ENCODE data around the gene GSTO2. TPM values are rescaled to one million over a fixed set of nuclear protein-coding genes. Genes with fewer than 3 reads are reported as not detected.
A peak's percentile ranks its signal among the peaks of the same experiment; 100 is the strongest.

GSTO2 gene
- total RNA-seq, 1 experiment from 2014 or later, result 31.4 TPM

DNA sequence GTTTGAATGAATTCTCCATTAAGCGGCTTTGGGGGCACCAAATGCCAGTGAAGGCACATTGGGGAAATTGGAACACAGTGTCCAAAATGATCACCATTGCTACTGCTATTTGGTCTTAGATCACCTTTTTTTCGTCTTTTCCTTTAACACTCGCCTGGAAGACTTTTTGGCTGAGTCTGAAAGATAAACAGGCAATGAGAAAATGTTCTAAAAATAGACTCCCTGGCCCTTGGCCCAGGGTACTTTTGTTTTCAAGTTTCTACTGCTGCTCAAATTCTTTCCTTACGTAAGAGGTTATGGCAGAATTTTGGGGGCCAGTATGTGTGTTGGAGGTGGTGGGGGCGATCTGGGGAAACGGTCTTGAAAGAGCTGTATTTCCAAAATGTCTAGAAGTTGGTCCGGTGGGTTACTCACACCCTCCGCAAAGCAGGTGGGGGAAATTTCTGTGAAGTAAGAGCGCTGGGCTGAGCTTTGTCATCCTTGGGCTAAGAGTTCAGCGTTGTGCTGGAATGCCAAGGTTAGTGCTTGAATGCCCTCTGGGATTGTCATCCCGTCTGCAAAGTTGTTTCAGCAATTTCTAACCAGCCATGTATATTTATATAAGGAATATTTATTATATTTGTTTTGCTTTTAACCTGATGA, 70.6 kb downstream of the GSTO2 start:
- DNase-seq (ENCODE audit: low spot score), result peak; percentile 10

DNA sequence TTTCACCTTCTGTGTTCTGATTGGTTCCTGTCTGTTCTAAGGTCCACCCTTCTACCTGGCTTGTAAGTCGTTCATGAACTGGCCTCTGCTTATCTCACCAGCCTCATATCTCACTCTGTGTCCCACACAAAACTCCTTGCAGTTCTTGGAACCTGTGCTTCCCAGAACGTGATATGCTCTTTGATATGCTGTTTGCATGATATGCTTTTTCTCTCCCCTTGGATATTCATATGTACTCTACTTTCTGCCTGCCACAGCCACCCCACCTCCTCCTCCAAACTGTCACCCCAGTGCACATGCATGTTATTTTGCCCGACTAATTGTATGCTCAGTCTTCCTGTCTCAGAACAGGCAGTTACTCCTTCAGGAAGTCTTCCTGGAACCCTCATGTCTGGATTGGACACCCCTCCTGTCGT, 71.1 kb downstream of the GSTO2 start:
- peak; percentile 37 for DNase-seq (ENCODE audit: low spot score)

DNA sequence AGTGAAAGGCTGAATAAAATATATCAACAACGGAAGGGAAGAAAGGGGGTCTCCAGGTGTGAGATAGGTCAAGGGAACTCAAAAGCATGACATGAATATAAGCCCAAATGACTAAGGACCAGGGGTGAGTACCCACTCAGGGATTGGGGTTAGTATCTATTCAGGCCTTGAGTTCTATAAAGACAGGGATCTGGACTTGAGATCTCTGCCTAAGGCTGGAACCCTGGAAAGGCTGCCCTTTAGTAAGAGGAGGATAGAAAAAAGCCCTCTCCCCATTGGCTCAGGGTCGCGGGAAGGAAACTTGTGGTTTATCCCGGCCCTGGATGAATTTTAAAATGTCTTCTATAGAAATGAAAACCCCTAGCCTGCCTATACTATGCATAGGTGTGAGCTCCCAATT, 71.7 kb downstream of the GSTO2 start:
- DNase-seq (ENCODE audit: low spot score), result no peak

DNA sequence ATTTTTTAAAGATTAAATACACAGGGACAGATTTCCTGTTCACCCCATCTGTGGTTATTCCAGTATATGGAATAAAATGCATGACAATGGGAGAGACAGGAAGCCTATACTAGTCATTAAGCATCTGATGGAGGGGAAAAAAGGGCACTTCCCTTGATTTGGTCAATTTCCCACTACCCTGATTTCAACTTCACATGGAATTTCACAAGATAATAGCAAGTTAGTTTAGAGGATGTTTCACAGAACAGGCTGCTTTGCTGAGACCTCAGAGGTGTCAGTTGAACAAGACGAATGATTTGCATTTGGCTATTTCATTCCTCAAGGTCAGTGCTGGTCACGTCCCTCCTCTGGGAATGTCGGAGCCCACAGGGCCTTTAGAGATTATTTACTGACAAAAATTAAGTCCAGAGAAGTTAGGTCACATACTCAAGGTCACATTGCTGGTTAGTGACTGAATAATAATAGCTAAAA, 74.0 kb downstream of the GSTO2 start:
- DNase-seq (ENCODE audit: low spot score), result no peak

DNA sequence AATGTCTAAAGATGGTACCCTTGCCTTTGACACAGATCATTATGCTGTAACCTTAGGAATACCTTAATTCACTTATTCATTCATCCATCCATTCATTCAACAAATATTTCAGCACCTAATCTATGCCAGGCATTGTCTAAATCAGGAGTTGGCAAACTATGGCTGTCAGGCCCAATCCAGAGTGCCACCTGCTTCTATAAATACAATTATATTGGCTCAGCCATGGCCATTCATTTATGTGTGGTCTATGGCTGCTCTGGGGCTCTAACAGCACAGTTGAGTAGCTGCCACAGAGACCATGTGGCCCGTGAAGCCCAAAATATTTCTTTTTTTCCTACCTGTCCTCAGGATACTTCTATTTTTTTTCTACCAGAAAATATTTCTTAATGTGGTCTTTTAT, 75.2 kb downstream of the GSTO2 start:
- DNase-seq (ENCODE audit: low spot score), result no peak

DNA sequence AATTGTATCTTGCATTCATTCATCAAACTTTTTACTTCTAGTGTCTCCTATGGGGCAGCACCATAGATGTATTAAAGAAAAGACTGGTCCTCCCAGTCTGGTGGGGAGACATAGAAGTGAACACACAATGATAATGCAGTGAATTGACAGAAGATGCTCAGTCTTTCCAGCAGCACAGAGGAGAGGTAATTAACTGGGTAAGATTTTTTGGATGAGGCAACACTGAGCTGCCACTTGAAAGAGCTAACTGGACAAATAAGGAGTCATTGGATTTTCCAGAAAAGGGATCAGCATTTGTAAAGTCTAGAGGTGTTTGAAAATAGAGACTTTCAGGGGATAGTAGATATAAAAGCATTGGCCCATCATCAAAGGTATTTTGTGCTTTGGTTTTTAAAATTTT, 76.5 kb downstream of the GSTO2 start:
- no peak for DNase-seq (ENCODE audit: low spot score)

DNA sequence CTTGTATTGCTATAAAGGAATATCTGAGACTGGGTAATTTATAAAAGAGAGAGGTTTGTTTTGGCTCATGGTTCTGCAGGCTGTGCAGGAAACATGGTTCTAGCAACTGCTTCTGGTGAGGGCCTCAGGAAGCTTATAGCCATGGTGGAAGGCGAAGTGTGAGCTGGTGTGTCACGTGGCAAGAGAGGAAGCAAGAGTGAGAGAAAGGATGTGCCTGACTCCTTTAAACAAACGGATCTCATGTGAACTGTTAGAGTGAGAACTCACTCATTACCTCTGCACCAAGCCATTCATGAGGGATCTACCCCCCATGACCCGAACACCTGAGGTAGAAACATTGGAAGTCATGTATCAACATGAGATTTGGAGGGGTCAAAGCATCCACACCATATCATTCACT, 77.0 kb downstream of the GSTO2 start:
- DNase-seq (ENCODE audit: low spot score), result no peak

DNA sequence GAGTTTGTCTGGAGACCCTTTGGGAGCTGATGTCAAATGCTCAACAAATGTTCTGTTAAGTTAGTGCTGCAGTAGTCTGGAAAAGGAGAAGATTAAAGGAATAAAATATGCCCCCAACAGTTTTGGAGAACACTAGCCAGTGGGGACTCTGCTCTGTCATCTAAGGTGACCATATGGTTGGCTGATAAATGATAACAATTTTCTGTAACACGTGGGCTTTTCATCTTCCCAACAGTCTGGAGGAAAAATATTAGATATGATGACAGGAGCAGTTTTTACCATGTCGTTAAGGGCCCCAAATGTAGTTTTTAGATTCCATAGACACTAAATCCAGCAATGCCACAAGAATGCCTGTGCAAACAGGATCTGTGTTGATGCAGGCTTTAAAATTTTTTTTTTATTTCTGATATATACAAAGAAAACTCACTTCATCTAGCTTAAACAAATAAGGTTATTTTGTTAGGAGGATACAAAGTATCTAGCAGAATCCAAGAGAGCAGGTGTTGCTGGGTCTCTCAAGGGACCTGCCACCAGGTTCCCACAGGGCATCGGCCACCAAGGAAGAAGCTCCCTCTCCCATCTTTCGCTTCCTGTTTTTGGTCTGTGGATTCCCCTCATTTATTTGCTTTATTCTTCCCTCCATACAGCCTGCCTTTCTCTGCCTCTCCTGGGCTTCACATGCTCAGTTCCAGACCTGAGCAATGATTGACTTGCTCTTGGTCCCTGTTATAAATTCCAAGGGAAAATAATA, 78.5 kb downstream of the GSTO2 start:
- DNase-seq (ENCODE audit: low spot score), result no peak

DNA sequence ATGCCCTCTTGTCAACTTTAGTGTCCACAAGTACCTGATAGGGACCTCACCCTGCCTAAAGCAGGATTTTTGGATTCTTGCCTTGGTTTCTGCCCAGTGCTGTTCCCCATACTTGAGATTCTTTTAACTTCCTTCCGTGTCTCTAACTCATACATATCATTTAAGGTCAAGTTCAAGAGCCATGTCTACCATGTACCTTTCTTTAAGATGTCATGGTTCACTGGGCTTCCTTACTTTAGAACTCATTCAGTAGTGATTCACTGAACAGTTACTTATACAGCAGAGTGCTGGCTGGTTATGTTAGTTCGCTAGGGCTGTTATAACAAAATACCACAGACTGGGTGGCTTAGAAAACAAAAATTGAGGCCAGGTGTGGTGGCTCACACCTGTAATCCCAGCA, 79.6 kb downstream of the GSTO2 start:
- DNase-seq (ENCODE audit: low spot score), result no peak

DNA sequence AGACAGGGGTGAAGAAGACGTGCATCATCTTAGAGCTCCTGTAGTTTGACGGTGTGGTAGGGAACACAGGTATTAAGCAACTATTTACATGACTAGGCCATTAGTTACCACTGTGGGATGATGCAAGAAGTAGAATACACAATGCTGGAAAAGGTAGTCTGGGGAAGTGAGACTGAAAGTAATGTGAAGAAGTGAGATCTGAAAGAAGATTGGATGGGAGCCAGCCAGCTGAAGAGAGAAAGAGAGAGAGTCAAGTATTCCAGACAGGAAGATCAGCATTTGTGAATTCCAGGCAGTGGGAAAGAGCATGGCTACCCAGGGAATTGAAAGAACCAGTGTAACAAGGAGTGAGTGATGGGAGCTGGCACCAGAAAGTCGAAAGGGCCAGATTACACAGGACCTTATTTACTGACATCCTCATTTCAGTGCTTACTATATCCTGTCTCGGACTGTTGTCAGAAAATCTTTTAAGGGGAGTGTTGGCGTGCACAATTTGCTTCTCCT, 80.7 kb downstream of the GSTO2 start:
- peak; percentile 30 for DNase-seq (ENCODE audit: low spot score)

DNA sequence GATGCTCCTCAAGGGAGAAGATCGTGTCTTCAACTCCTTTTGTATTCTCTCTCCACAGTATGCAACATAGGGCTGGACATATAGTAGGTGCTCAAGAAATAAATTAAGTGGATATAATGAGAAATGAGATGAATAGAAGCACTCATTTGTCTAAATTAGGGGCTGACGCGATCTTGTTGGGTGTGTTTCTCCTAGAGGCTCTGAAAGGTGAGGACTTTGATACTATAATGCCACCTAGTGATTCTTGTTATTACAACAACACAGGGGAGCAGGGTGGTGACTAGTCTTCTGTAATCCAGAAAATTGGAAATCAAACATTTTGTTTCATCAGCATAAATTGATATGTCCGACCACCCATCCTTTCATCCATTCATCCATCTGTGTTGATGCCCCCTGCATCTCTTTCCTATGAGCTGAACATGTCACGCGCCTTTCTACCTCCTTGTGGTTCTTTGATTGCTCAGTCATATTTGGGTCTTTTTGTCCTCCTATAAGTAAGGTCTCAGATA, 81.2 kb downstream of the GSTO2 start:
- peak; percentile 72 for DNase-seq (ENCODE audit: low spot score)

DNA sequence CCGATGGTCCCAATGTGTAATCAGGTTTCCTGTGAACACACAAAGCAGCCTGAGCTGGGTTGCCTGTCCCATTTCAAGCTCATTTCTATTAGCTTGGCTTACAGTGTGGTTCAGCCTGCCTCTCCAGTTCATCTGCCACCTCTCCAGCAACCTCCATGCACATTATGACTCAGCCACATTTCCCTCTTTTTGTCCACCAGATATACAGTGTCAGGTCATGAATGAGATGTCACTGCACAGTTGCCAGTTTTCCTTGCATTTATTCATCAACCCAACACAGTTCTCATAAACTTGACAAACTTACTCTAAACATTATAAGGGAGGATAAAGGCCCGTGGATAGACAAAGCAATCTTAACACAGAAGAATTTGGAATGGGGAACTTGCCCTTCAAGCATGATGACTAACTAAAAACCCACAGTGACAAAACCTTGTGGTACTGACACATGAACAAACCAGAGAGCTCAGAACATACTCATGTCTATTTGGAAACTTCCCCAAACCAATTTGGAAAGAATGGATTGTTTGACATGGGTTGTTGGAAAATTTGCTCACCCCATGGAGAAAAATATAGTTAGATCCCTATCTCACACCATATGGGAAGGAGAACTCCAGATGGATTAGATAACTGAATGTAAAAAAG, 82.2 kb downstream of the GSTO2 start:
- no peak for DNase-seq (ENCODE audit: low spot score)

DNA sequence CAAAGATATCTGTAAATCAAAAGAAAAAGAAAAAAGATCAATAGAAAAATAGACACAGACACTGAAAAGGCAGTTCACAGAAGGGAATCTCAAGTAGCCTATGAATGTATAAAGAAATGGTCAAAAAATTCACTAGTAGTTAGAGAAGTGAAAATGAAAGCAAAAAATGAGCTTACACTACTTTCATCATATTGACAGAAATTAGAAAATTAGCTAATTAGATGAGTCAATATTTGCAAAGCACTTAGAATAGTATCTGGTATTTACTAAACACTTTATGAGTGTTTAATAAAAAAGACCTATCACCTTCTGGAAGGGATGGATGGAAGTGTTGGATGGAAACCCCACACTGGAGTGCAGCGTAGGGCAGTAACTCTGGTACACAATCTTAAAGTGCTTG, 82.9 kb downstream of the GSTO2 start:
- no peak for DNase-seq (ENCODE audit: low spot score)

DNA sequence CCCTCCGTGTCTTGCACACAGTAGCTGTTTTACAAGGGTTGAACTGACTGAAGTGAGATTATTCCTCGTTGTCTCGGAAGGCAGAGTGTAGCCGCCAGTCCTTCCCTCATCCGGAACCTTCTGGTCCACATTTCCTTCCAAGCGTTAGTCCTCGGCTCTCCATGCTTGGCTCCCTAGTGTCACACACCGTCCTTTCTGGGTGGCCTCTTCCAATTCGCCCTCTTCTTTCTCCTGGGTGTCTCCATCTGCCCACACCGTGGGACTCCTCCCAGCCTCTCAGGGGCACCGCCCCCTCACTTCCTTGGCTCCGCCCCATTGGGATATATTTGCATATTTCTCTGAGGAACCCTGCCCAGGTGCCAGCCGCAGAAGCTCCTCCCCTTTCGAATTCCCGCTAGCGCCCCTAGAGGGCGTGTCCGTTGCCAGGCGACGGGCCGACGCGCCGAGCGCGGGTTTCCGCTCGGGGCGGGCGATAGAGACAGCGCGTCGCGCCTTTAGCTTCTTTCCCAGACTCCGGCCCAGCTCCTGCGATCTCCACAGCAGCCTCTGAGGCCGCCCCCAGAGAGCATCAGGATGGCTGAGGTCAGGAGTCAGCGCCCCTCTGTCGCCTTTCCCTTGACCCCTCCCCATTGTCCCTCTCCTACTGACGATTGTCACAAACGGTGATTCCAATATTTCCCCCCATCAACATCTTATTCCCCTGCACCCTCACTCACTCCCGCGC, 84.5 kb downstream of the GSTO2 start, which contains the start of gene CFAP58:
TSS of gene CFAP58 (plus strand) at position 509 of the 724 bp plus-strand sequence. CDS start at position 574, 65 bp downstream.
- peak; percentile 95 for DNase-seq (ENCODE audit: low spot score)

Small RNA genes lying within 50 kb of the gene (small RNA-seq; reads per million reads assigned to genes)
- not detected for gene MIR4482

Other genes starting within 250 kb of the GSTO2 start
- 40.0 and 45.0 TPM in 2 replicates for gene COL17A1, start 183.3 kb upstream of the GSTO2 start, total RNA-seq (2014; rRNA removed; shearing (Covaris generic))
- gene SFR1, start 147.0 kb upstream of the GSTO2 start, total RNA-seq (2014; rRNA removed; shearing (Covaris generic)), result 3.2 and 4.1 TPM in 2 replicates
- 0.16 and 0.18 TPM in 2 replicates for gene CFAP43, start 36.8 kb upstream of the GSTO2 start, total RNA-seq (2014; rRNA removed; shearing (Covaris generic))
- 96.1 and 97.2 TPM in 2 replicates for gene GSTO1, start 14.3 kb upstream of the GSTO2 start, total RNA-seq (2014; rRNA removed; shearing (Covaris generic))
- 1.9 and 2.4 TPM in 2 replicates for gene ITPRIP, start 69.3 kb downstream of the GSTO2 start, total RNA-seq (2014; rRNA removed; shearing (Covaris generic))
- 0.03 TPM in 1 of 2 replicates, not detected in the other for gene CFAP58, start 84.6 kb downstream of the GSTO2 start, total RNA-seq (2014; rRNA removed; shearing (Covaris generic))

Data from HT-29 (cell line).